Left lung (tissue), 14 donors: ENCODE results near the gene NAA16. TPM values are rescaled to one million over a fixed set of nuclear protein-coding genes. Genes with fewer than 3 reads are reported as not detected.

Experiments used
- ATAC-seq: fragments of 200-7000 bp; cut with Tn5 transposase; one replicate; pipeline ENCODE4 v1.9.1; 2020; ENCODE audit warnings: moderate library complexity
- DNase-seq, 4 donors: peaks; one replicate each; pipeline ENCODE4 v3.0.0-alpha.2; 2013 to 2020
- H3K27ac ChIP-seq, 2 donors: fragments of 200-600 bp; sonication (generic) in 1 of 2; one replicate each; pipeline versions ENCODE4 v1.5.0 to v1.8.0; 2020 to 2021
- H3K27me3 ChIP-seq, 2 donors: fragments of 200-600 bp; sonication (generic) in 1 of 2; one replicate each; pipeline versions ENCODE4 v1.5.0 to v1.8.0; 2020 to 2021
- H3K36me3 ChIP-seq, 2 donors: fragments of 200-600 bp; sonication (generic) in 1 of 2; one replicate each; pipeline versions ENCODE4 v1.5.0 to v1.8.0; 2020 to 2021
- H3K4me1 ChIP-seq, 2 donors: fragments of 200-600 bp; one replicate each; pipeline ENCODE4 v1.8.0; 2021
- H3K4me3 ChIP-seq, 2 donors: fragments of 200-600 bp; sonication (generic) in 1 of 2; one replicate each; pipeline versions ENCODE4 v1.5.0 to v1.8.0; 2020 to 2021; ENCODE audit warnings: mild to moderate bottlenecking in 1 of 2
- H3K9me3 ChIP-seq, 2 donors: fragments of 200-600 bp; sonication (generic) in 1 of 2; one replicate each; pipeline versions ENCODE4 v1.5.0 to v1.8.0; 2020 to 2021
- intact Hi-C, 2 donors: fragments of 100-400 bp; cut with DNase I; formaldehyde crosslinking; loops; one replicate each; pipeline versions ENCODE4 v1.11.2 to v1.14.2; 2022
- long read RNA-seq, 12 donors: library from polyadenylated mRNA in 2 of 12; unstranded in 2 of 12; transcript quantifications; one replicate each; pipeline ENCODE4 v2.0.0 and lab custom pipeline, GENCODE V29; 2019 to 2026
- polyA plus RNA-seq, 6 donors: library from polyadenylated mRNA; unstranded; fragments of 120-200 nt; gene quantifications; one replicate each; pipeline ENCODE4 v1.2.1, GENCODE V29; 2013; ENCODE audit not compliant: insufficient read length in 6 of 6
- total RNA-seq, 2 donors: library from RNA; stranded (reverse); fragmentation: NEBNext Ultra II Directional; extraction: Animal tissue kit (Norgen Biotek cat#: 25700); gene quantifications; one replicate each; pipeline ENCODE4 v1.2.1, GENCODE V29; 2021
- TF ChIP-seq, protein P1 (sequence below), 2 donors: fragments of 200-600 bp; sonication (generic) in 1 of 2; IDR thresholded peaks; one replicate each; pipeline versions ENCODE4 v1.5.0 to v1.8.0; 2021; ENCODE audit warnings: antibody characterized with exemption in 2 of 2
- donor health status: DM: no; HTN: yes; CAD: no.
- donor health status: DM: no; HTN: no; CAD: no.

Gene NAA16
- total RNA-seq (10 to 100 TPM; 17.2 to 20.3 TPM), polyA plus RNA-seq (10 to 100 TPM; 52.3 to 69.4 (median 59.5) TPM)
- long read RNA-seq, donor 1, transcript NAA16-205 (2 exons, 773 nt), result major isoform, 7 of 23 reads
- long read RNA-seq, donor 1, partial matches to known transcripts, result 14 of 23 reads
- long read RNA-seq, donor 1, other reads (novel, unspliced or antisense), result 0 of 23 reads
- long read RNA-seq, donor 2, full-length matches to known transcripts, result 16 of 22 reads
- long read RNA-seq, donor 2, partial matches to known transcripts, result 6 of 22 reads
- long read RNA-seq, donor 2, other reads (novel, unspliced or antisense), result 0 of 22 reads
- long read RNA-seq, donor 3, full-length matches to known transcripts, result 3 of 3 reads
- long read RNA-seq, donor 3, partial matches to known transcripts, result 0 of 3 reads
- long read RNA-seq, donor 3, other reads (novel, unspliced or antisense), result 0 of 3 reads
- long read RNA-seq, donor 4, partial matches to known transcripts, result 1 of 1 reads
- long read RNA-seq, donor 4, other reads (novel, unspliced or antisense), result 0 of 1 reads
- long read RNA-seq, donor 5, partial matches to known transcripts, result 11 of 16 reads
- long read RNA-seq, donor 5, other reads (novel, unspliced or antisense), result 0 of 16 reads
- long read RNA-seq, donor 6, partial matches to known transcripts, result 0 of 3 reads
- long read RNA-seq, donor 6, other reads (novel, unspliced or antisense), result 0 of 3 reads
- long read RNA-seq, donor 7, full-length matches to known transcripts, result 3 of 3 reads
- long read RNA-seq, donor 7, partial matches to known transcripts, result 0 of 3 reads
- long read RNA-seq, donor 7, other reads (novel, unspliced or antisense), result 0 of 3 reads
- long read RNA-seq, donor 8, partial matches to known transcripts, result 0 of 4 reads
- long read RNA-seq, donor 8, other reads (novel, unspliced or antisense), result 0 of 4 reads
- long read RNA-seq, donor 9, result 0 reads
- long read RNA-seq, donor 10, result 0 reads
- long read RNA-seq, donor 11, full-length matches to known transcripts, result 3 of 3 reads
- long read RNA-seq, donor 11, partial matches to known transcripts, result 0 of 3 reads
- long read RNA-seq, donor 11, other reads (novel, unspliced or antisense), result 0 of 3 reads
- long read RNA-seq, donor 12, transcript NAA16-205 (2 exons, 773 nt), result major isoform, 9 of 10 reads
- long read RNA-seq, donor 12, partial matches to known transcripts, result 0 of 10 reads
- long read RNA-seq, donor 12, other reads (novel, unspliced or antisense), result 0 of 10 reads

DNA sequence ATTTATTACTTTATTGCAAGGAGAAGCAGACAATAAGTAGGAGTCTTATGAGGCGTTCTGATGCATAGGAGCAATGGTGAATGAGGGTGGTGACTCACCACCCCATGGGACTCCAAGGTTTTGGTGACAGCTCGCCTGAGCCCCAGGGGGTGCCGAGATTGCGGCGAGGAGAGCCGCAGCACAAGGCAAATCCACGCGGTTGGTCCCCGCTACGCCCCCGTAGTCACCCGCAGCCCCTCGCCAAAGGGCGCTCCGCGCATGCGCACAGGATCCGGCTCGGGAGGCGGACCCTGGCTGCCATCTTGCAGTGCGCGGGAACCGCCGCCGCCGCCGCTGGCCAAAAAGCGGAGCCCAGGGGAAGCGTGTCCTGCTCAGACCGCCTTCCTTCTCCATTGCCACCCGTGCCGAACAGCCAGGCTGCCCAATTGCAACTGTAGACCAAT is at the start of gene NAA16:
TSS of gene NAA16 (plus strand) at position 305 of the 443 bp plus-strand sequence. CDS start 262 bp downstream, outside the sequence.
- peak; percentile 91 to 97 (median 96) for DNase-seq
- peak within 1 kb of the TSS; percentile 66 to 100 for H3K4me3 ChIP-seq
- no peaks in the 10 kb centered on the region for H3K36me3 ChIP-seq
- peak within 1 kb of the TSS; percentile 96 to 97 for H3K27ac ChIP-seq
- intact Hi-C loops, result no loop called here
- TF ChIP-seq, protein P1, sequence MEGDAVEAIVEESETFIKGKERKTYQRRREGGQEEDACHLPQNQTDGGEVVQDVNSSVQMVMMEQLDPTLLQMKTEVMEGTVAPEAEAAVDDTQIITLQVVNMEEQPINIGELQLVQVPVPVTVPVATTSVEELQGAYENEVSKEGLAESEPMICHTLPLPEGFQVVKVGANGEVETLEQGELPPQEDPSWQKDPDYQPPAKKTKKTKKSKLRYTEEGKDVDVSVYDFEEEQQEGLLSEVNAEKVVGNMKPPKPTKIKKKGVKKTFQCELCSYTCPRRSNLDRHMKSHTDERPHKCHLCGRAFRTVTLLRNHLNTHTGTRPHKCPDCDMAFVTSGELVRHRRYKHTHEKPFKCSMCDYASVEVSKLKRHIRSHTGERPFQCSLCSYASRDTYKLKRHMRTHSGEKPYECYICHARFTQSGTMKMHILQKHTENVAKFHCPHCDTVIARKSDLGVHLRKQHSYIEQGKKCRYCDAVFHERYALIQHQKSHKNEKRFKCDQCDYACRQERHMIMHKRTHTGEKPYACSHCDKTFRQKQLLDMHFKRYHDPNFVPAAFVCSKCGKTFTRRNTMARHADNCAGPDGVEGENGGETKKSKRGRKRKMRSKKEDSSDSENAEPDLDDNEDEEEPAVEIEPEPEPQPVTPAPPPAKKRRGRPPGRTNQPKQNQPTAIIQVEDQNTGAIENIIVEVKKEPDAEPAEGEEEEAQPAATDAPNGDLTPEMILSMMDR (IDR thresholded peaks at IDR 0.05), result peak in 1 of 2 donors; percentile 20
- peak; percentile 91 for ATAC-seq
- H3K4me1 ChIP-seq, result peaks cover 13 to 41% of the 10 kb centered on the region in 2 donors
- H3K9me3 ChIP-seq, result no peaks in the 10 kb centered on the region
- no peaks in the 10 kb centered on the region for H3K27me3 ChIP-seq

DNA sequence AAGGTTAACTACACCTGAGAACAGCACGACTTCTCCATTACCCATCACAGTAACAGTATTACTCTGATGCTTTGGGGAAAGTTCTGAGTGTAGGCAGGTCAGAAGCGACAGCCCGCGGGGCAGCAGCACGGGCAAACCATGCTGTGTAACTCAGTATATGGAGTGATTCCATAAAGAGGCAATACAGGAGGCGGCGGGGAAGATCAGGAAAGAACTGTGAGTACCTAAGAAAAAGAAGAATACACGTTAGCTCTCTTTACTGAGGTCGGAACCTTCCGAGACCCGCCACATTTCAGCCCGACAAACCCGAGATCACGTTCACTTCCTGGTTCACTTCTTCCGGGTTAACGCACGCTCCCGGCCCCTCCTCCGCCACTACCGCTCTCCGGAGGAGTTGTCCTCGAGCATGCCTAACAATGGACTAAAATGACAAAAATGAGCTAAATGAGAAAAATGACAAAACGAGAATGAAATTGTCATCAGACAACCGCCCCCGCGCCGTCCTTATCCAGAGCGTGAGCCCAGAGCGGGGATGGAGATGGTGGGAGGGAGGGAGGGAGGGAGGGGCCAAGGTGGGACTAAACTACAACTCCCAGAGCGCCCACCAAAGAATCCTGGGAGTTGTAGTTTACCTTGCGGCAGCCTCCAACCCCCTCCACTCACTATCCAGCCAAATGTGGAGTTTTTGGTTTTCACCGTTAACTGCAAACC is 47.7 kb upstream of the NAA16 start, which contains the start of gene MTRF1:
TSS of gene MTRF1 (minus strand) at position 316 of the 711 bp plus-strand sequence. CDS start 2,669 bp downstream, outside the sequence.
- ATAC-seq (peak; percentile 97), DNase-seq (peak; percentile 82 to 91 (median 86))
- Histone ChIP-seq H3K4me3 (peak within 1 kb of the TSS; percentile 53 to 67), H3K4me1 (peaks cover 0 to 8% of the 10 kb centered on the region in 2 donors), H3K27ac (peak within 1 kb of the TSS; percentile 68 to 87), H3K36me3 (peaks cover 0 to 9% of the 10 kb centered on the region in 2 donors), H3K9me3 (peaks cover 0 to 11% of the 10 kb centered on the region in 2 donors), H3K27me3 (no peaks in the 10 kb centered on the region)
- intact Hi-C loops, result no loop called here
- TF ChIP-seq, protein P1 (IDR thresholded peaks at IDR 0.05), result no peak

DNA sequence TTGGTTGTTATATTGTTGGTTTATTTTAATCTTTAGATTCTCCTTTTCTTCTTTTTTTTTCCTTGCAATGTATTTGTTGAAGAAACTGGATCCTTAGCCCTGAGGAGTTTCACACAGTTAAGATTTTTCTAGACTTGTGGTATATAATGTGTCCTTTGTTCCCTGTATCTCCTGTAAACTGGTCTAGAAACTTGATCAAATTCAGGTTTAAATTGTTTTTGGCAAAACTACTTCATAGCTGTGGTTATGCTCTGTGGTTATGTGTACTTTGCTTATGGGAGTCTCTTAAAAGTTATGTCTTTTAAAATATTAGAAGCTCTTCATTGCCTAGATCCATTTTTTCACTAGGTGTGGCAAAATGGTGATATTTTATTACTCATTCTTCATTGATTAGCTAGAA is 44.0 kb upstream of the NAA16 start:
- ATAC-seq (no peak), DNase-seq (no peak)
- TF ChIP-seq, protein P1 (IDR thresholded peaks at IDR 0.05), result no peak
- intact Hi-C loops, result no loop called here
- no peak overlapping the region for H3K27ac ChIP-seq
- H3K9me3 ChIP-seq, result peaks cover 0 to 27% of the 10 kb centered on the region in 2 donors
- no peak overlapping the region for H3K4me3 ChIP-seq
- peaks cover 0 to 8% of the 10 kb centered on the region in 2 donors for H3K4me1 ChIP-seq
- no peaks in the 10 kb centered on the region for H3K36me3 ChIP-seq
- no peaks in the 10 kb centered on the region for H3K27me3 ChIP-seq

DNA sequence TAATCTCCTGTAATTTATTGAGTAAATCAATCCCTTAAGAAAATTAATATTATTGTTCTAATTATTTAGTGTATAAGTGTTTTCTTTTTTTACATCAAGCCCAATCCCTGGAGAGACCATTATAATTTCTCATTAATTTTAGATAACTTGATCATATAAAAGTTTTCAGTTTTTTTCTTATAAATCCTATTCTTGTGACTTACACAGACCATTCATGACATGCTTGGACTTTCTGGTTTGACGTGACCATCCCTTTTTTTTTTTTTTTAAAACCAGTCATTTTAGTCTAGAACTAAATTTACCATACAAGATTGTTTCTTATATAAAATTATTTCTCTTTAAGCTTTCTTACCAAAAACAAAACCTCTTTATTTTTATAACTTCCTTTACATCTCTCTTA is 42.3 kb upstream of the NAA16 start:
- DNase-seq, result no peak
- TF ChIP-seq, protein P1 (IDR thresholded peaks at IDR 0.05), result no peak
- Histone ChIP-seq H3K36me3 (no peaks in the 10 kb centered on the region), H3K27ac (no peak overlapping the region), H3K4me1 (no peaks in the 10 kb centered on the region), H3K27me3 (no peaks in the 10 kb centered on the region), H3K4me3 (no peak overlapping the region), H3K9me3 (peaks cover 0 to 27% of the 10 kb centered on the region in 2 donors)
- ATAC-seq, result no peak
- intact Hi-C loops, result no loop called here
